ENCODE results near the gene CHST11.
"Not testable (repeated sequence)": the region's sequence is repeated elsewhere in the genome, so short reads cannot be mapped to it uniquely, and the experiment has no call there.

Gene CHST11

DNA sequence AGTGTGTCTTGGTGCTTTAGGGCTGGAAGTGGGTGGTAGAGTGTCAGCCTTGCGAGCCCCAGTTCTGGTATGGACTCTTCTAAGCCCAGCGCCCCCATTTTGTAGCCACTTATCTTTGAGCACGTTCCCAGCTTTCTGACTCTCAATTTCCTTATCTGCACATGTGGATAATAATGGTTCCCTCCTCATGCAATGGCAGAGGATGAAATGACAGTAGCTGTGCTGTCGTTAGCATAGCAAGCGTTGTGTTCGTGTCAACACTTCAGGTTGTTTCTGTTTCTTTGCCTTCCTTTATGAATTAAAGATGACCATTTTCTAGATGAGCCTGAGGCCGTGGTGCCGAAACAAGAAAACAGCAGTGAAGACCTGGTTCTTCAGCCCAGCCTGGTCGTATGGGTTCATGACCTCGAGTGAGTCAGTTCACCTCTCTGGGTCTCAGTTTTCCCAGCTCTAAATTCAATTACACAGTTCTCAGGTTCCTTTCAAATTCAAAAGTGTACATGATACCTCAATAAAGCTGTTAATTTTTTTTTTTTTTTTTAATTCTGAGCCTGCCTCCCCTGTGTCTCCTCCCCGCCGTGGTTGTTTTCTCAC is 268.3 kb downstream of the CHST11 start:
- no peak for DNase-seq

DNA sequence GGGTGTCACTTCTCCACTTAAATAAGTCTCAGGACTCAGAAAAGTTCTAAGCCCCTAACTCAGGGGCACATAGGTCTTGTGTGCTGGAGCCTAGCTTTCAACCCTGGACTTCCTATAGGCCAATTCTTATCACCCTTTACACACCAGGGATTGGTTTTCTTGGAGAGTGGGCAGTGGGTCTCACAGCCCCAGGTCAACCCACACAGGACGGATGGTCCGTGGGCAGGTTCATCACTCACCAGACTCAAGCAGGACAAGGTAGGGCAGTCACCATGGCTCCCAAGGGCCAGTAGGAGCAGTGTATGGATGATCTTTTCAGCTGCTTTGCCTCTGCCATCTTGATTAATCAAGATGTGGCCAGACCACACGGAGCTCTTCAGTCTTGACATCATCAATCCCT is 268.9 kb downstream of the CHST11 start:
- no peak for DNase-seq

DNA sequence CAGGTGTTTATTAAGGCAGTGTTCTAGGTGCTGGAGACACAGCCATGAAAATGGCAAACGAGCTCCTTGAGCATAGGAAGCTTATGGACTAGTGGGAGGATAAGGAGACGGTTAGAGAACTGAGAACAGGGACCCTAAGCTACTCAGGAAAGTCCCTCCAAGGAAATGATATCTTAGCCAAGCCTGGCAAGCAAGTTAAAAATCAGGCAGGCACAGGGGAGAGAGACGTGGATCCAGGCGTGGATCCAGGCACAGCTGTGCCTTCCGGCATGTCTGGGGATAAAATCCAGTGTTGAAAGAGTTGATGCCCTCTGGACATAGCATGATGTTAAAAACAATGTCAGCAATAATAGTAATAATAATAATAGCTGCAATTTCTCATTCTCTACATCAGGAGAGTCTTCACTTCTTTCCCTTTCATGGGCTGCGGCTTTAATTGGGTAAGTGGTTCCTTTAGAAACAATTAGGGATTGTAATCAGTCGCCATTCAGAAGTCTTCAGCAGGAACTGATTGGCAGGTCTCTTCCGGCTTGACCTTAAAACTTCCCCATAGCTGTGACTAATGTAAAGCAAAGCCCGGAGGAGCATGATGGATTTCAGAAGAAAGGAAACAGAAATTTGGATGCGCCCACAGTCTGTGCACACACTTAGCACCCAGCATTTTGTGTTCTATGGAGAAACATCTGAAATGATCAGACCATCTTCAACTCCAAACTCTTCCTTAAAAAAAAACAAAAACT is 271.1 kb downstream of the CHST11 start:
- no peak for DNase-seq

DNA sequence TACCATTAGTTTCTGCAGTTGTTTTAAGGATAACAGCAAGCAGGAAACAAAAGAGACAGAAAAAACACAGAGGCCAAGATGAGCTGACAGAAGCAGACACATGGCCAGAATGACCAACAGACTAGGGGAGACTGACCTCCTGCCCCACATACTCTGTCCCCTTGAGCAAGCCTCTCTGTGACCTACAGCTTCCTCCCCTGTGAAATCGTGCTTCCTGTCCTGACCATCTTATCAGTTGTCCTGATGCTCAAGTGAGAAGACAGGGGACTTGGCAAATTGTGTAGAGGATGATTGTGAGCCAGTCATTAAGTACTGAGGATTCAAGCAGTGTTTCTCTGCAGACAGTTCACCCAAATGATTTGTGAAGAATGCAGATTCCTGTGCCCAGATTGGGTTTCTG is 272.3 kb downstream of the CHST11 start:
- no peak for DNase-seq

DNA sequence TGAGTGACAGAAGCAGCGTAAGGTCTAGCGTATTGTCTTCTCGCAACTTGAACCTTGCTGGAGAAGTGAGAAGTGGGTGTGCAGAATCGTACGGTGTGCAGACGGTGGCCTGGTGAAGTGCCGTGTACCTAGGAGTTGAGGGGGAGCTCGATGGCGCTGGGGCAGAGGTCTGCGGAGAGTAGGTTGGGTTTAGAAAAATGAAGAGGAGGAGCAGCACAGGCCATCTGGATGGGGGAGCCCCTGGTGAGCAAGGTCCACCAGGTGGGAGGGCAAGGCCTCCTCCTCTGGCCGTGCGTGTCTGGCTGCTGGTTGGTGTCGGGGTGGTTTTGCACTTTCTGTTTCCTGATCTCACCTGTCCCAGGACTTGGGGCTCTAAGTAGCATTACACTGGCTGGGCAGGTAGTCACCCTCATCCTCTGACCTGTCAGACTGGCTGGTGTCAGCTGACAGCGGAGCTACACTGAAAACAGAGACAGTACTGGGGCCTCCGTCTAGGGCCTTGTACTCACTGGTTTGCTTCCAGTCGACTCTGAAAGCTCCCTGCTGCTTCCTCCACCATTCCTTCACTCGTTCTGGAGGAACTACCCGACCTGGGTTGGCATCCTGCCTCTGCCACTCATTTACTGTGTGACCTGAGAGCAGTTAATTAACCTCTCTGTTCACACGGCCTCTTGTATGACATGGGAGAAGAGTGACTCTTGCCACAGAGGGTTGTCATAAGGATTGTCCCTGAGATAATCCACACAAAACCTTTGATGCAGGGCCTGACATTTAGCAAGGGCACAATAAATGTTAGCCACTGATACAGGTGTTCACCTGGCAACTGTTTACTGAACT is 273.1 kb downstream of the CHST11 start:
- DNase-seq, result no peak

DNA sequence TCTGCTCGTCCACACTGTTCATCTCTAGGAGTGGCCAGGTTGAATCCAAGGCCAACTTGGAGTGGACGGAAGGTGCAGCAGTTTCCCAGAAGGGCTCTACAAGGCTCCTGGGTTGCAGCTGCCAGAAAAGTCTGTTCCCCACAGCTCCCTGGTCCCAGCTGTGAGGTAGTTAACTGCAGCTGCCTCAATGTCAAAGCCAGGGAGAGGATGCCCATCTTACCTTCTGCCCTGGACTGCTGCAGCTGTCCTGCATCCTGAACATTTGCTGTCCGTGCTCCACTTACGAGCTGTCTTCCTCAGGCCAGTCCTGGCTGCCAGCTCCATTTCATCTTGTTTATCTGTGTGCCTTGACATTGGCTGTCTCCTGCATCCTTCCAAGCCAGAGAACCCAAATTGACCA is 274.0 kb downstream of the CHST11 start:
- DNase-seq, result no peak

DNA sequence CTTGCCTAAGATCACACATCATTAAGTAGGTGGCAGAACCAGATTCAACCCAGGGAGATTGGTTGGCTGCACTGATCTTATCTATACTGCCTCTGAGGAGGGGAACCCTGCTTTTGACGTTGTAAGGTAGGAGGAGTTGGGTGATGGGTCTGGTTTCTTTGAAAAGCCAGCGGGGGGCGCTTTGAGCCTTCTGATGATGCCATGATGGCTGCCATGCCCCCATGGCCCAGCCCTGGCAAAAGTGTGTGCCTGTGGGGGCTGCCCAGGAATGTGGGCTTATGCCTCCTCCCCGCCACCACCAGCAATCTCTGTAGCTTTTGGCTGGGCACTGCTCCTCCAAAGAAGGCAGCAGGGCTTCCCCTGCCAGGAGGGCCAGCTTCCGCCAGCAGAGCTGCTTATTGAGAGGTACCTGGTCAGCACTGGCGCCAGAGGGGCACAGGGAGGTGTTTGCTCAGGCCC is 277.0 kb downstream of the CHST11 start:
- DNase-seq, result peak; percentile 7

DNA sequence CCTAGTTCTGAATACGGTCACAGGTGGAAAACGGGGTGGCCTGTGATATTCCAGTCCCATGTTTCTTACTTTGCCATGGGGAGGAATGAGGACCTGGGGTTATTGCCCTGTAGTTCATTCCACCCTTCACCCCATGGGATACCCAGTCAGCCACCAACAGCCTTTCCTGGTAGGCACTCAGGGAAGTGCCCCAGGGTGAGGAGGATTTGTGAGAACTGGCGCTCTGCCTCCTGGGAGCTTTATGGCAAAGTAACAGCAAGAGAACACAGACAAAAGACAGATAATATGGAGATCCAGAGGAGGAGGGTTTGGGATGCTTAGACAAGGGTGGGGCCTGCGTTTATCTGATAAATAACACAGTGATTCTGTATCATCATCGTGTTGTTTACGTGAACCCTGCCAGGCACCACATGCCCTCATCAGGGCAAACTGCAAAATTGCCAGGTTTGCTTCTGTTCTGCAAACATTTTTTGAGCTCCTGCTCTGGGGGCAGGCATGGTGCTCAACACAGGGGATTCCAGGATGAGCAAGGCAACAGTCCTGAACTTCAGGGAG is 277.9 kb downstream of the CHST11 start:
- no peak for DNase-seq

DNA sequence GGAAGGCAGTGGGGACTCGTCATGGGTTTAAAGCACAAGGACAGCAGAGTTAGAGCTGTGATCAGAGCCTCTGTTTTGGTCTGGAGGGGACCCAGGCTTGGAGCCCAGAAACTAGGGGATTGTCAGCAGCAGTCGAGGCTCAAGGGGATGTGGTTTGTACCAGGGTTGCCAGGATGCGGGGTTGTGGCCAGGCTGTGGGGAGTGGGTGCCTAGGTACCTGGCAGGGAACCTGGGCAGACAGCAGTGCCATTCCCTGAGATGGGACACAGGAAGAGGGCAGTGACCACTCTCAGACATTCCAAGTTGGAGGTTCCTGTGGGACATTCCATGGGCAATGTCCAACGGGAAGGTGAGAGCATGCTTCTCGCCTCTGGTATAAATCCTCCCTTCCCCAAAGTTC is 279.1 kb downstream of the CHST11 start:
- DNase-seq, result no peak

DNA sequence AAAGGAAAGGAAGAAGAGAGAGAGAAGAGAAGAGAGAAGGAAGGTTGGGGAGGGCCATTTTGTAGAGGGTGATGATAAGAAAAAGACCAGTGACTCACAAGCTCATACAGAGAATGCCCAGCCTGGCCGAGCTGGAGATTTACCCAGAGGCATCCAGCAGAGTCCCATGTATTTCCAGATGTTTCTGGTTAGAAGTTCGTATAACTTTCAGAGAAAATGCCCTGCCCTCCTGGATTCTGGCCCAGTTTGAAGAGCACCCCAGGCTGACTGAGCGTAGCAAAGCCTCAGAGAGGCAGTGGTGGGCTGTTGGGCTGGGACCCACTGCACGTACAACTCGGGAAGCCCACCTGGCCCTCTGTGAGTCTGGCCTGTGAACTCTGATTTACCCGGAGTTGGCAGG is 279.6 kb downstream of the CHST11 start:
- DNase-seq, result peak; percentile 9

DNA sequence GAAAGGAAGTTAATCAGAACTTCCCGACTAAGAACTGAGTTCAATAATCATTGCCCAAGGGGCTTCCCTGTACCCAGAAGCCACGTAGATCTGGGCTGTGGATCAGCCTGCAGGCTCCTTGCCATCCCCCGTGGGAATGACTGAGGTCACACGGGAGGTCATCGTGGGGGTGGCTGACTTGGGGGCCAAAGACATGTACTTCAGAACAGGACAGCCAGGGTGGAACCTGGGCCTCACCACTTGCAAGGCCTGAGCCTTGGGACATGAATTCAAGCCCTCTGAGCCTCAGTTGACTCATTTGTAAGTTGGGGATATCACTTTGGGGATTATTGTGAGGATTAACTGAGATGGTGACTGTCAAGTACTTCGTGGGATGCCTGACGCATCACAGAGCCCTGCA is 280.4 kb downstream of the CHST11 start:
- no peak for DNase-seq

DNA sequence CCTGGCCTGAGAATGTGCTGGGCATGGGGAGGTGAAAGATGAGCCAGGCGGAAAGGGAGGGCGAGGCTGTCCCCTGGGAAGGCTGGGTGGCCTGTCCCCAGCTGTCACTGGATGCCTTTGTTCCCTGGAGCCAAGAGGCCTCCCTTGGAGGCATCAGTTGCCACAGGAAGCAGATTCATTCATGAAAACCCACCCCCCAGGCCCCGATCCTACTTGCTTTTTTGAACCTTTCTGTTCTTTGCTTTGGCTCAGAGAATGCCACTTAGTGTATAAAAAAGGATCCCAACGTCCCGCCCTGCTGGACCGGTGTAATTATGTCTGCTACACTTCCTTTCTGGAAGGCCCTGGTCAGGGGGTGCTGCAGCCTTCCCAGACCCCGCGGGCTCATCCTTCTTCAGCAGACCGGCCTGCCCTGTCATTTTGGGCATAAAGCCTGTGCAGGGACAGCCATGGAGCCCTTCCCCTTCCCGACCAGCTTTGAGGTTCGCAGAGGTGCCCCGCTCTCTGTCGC is 281.1 kb downstream of the CHST11 start:
- no peak for DNase-seq

DNA sequence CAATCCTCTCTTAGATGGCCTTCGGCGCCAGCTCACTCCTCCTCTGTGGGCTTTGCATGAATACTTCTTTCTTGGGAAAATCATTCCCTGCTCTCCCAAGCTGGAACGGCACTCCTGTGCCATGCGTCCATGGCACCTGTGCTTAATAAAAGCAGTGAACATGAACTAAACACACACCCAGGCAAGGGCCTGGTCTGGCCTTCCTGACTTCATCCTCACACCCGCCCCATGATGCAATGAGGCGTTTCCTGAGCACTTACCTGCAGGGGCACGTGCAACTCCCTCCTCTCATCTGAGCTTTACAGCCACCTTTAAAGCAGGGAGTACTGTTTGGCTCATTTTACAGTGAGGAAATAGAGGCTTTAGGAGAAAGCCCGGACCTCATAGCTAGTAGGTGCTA is 281.6 kb downstream of the CHST11 start:
- no peak for DNase-seq

DNA sequence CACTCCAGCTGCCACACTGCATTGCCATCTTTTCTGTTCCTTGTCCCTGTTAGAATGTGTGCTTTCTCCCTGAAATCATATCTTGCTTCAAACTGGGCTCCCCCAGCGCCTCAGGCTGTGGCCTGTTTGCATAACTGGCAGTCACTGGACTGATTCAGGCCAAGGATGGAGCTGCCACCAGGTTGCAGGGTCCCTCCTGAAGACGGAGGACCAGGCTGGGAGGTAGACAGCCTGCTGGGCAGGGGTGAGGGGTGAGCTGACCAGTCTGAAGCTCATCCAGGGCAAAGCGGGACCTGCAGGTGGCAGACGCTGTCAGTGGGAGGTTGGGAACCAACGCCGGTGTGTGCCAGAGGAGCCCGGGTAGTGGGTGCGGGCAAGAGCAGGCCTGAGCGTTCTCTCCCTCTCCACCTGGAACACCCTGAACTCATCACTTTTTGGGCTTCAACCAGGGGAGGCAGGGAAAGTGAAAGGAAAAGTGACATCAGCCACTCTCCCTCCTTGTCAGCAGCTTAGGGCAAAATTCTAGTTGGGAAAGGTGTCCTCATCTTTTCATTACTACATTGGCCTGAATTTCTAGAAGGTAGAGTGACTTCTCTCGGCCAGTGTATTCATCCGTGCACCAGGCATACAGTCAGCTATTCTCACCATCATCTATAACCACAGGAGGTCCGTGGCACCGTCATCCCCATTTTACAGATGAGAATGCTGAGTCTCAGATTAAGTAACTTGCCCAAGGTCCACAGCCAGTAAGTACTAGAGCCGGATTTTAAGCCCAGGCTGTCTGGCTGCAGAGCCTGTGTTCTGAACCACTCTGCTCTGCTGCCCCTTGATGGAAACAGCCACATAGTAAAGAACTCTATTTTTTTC is 282.3 kb downstream of the CHST11 start:
- no peak for DNase-seq

DNA sequence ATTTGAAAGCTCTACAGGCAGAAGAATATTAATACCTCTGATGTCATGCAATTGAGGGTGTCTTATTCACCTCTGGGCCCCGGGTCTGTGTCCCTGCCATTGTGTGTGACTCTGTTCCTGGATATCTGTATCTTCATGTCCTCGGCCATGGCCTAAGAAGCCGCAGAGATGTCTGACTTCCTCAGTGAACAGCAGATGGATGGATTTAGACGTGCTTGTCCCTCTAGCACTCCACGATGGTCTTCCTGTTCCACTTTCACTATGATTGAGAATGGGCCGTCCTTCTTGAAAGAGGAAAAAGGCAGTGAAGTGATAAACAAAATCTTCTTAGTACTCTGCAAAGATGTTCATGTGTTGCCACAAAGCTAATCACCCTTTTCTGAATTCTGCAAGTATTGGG is 283.9 kb downstream of the CHST11 start:
- no peak for DNase-seq

DNA sequence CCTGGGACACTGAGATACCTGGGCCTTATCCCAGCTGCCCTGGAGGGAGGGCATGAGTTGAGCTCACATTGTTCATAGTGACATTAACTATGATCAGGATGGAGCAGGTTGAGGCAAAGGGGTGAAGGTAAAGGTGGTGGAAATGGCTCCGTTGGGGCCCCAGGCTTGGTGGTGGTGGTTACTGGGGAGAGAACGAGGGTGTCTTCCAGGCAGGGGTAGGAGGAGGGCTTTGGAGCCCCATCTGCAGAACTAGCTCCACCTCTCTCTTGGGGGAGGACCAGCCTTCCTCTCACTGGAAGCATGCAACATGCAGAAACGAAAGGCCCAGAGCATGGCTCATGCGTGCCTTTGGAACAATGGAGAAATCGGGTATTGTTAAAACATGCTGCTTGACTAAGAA is 284.3 kb downstream of the CHST11 start:
- DNase-seq, result no peak

DNA sequence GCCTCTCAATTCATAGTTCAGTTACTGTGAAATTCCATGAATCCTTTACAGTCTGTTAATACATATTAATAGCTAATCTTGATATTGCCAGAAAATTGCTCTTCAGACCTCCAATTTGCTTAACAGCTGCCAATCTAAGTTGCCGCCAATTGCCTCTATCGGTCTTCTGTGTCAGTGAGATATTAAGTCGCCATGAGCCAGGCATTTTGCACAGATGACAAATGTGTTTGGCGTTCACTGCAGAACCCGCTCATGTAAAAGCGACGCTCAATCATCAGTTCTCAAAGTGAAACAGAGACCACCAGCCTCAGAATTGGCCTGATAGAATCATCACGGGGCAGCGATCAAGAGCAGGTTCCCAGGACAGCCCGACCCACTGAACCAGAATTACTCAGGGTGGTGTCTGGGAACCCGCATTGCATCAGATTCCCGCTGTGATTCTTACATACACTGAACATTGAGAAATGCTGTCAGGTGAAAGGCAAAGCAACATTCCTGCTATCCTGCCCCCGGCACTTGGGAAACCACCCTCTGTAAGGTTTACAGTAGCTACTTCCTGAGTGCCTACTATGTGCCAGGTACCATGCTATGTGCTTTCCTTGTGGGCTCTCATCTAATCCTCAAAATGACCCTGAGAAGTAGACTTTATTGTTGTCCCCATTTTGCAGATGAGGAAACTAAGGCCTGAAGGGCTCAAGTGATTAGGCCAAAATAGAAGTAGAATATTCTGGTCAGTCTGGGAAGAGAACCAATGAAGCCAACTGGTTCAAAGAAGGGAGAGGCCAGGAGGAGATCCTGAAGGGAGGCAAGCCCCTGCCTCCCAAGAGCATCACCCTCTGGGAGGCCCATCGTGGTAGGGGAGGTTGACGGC is 285.0 kb downstream of the CHST11 start:
- no peak for DNase-seq

DNA sequence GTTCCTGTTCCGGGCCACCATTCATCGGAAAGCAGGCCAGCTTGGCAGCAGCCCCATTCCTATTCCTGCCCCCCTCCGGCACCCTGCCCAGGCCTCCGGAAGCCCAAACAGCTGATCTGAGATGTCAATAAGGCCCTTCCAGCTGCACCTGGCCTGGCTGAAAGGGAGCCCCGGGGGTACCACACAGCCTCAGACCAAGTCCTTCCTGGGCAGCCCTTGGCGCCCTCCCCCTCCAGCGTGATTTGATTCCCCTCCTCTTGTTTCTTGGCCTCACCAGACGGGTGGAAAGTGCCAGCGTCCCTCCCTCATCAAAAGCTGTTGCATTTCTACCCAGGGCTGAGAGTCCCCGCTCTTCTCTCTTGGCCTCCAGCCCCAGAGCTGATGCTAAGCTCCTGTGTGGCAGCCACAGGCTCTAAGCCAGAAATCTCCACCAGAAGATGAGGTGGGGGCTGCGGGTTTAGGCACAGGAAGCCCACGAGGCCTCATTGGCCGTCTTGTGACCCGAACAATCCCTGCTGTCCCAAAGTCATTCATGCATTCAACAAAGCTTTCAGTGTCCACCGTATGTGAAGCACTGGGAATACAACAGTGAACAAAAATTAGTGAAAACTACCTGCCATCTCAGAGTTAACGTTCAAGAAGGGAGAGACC is 285.9 kb downstream of the CHST11 start:
- no peak for DNase-seq

DNA sequence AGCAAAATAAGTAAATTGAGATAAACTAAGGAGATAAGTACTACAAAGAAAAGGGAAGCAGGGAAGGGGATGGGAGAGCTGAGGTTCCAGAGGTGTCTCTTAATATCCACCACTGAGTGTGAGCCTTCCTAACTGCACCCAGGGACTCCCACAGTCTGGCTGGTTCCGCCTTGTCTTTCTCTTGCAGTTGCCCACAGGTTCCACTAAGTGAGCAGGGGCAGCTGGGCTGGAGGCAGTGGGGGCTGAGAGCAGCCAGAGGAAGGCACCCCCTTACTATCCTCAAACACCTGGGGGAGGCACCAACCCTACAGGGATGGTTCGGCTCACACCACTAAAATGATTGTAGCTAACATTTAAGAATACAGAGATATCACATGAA is 286.4 kb downstream of the CHST11 start:
- DNase-seq, result no peak

DNA sequence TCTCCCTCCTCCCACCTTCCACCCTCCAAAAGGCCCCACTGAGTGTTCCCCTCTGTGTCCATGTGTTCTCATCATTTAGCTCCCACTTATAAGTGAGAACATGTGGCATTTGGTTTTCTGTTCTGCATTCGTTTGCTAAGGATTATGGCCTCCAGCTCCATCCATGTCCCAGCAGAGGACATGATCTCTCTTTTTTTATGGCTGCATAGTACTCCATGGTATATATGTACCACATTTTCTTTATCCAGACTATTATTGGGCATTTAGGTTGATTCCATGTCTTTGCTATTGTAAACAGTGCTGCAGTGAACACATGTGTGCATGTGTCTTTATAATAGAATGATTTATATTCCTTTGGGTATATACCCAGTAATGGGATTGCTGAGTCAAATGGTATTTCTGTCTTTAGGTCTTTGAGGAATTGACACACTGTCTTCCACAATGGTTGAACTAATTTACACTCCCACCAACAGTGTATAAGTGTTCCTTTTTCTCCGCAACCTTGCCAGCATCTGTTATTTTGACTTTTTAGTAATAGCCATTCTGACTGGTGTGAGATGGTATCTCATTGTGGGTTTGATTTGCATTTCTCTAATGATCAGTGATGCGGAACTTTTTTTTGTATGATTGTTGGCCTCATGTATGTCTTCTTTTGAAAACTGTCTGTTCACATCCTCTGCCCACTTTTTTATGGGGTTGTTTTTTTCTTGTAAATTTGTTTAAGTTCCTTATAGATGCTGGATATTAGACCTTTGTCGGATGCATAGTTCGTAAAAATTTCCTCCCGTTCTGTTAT is 287.2 kb downstream of the CHST11 start:
- not testable (repeated sequence) for DNase-seq
